ENCODE measurements around the gene FBXO5. TPM values are rescaled to one million over a fixed set of nuclear protein-coding genes. Genes with fewer than 3 reads are reported as not detected.

The FBXO5 gene
- total and polyA plus RNA-seq, 9 of the 15 experiments (the other 6 are each of a cell fraction or from before 2014, with no cell fraction given) = 17.8 to 89.3 (median 62.9) TPM

DNA sequence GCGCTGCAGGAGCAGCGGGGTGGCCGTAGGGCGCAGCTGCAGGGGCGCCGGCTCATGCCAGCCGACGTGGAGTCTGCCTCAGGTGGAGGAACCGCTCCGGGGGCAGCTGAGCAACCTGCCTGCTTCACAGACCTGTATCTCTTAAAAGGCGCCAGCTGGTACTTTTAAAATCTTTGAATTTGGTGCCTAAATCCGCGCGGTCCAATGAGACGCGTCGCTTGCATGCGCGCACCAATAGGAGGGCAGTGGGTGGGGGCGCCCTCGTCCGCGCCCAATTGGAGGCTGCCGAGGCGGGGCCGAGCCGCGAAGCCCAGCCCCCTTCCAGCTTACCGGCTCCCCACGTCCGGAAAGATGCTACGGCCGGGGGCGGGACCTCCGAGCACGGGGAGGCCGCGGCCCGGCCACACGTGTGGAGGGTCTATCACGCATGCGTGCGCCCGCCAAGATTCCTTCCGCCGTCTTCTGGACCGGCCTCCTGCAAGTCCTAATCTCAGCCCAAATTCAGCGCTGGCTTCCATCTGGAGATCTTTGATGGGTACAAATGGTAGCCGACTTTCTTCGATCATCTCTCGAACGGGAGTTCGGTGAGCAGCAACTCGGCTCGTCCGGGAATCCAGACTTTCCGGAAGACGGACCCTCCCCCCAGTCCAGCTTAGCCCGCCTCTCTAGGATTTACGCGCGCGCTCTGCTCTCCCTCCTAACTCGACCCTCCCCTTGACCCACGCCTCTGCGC is at the start of gene FBXO5 (continued):
- TF ChIP-seq NCOA2 (IDR thresholded peaks at IDR 0.05; ENCODE audit: partially characterized antibody in 2 of 2) = no peak
- no peak for TF ChIP-seq XRCC4 (IDR thresholded peaks at IDR 0.05; ENCODE audit: extremely low read depth, insufficient read depth, insufficient read length)
- TF ChIP-seq TCF7L2 (IDR thresholded peaks at IDR 0.05; ENCODE audit: low read depth, low read length) = no peak
- TF ChIP-seq, protein P1, sequence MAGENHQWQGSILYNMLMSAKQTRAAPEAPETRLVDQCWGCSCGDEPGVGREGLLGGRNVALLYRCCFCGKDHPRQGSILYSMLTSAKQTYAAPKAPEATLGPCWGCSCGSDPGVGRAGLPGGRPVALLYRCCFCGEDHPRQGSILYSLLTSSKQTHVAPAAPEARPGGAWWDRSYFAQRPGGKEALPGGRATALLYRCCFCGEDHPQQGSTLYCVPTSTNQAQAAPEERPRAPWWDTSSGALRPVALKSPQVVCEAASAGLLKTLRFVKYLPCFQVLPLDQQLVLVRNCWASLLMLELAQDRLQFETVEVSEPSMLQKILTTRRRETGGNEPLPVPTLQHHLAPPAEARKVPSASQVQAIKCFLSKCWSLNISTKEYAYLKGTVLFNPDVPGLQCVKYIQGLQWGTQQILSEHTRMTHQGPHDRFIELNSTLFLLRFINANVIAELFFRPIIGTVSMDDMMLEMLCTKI (IDR thresholded peaks at IDR 0.05; ENCODE audit: partially characterized antibody) = no peak
- TF ChIP-seq MTF1 (CRISPR knock-in tag; IDR thresholded peaks at IDR 0.05; ENCODE audit: borderline replicate concordance) = no peak
- TF ChIP-seq, protein P2, sequence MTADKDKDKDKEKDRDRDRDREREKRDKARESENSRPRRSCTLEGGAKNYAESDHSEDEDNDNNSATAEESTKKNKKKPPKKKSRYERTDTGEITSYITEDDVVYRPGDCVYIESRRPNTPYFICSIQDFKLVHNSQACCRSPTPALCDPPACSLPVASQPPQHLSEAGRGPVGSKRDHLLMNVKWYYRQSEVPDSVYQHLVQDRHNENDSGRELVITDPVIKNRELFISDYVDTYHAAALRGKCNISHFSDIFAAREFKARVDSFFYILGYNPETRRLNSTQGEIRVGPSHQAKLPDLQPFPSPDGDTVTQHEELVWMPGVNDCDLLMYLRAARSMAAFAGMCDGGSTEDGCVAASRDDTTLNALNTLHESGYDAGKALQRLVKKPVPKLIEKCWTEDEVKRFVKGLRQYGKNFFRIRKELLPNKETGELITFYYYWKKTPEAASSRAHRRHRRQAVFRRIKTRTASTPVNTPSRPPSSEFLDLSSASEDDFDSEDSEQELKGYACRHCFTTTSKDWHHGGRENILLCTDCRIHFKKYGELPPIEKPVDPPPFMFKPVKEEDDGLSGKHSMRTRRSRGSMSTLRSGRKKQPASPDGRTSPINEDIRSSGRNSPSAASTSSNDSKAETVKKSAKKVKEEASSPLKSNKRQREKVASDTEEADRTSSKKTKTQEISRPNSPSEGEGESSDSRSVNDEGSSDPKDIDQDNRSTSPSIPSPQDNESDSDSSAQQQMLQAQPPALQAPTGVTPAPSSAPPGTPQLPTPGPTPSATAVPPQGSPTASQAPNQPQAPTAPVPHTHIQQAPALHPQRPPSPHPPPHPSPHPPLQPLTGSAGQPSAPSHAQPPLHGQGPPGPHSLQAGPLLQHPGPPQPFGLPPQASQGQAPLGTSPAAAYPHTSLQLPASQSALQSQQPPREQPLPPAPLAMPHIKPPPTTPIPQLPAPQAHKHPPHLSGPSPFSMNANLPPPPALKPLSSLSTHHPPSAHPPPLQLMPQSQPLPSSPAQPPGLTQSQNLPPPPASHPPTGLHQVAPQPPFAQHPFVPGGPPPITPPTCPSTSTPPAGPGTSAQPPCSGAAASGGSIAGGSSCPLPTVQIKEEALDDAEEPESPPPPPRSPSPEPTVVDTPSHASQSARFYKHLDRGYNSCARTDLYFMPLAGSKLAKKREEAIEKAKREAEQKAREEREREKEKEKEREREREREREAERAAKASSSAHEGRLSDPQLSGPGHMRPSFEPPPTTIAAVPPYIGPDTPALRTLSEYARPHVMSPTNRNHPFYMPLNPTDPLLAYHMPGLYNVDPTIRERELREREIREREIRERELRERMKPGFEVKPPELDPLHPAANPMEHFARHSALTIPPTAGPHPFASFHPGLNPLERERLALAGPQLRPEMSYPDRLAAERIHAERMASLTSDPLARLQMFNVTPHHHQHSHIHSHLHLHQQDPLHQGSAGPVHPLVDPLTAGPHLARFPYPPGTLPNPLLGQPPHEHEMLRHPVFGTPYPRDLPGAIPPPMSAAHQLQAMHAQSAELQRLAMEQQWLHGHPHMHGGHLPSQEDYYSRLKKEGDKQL (CRISPR knock-in tag; IDR thresholded peaks at IDR 0.05; ENCODE audit: borderline replicate concordance) = no peak
- TF ChIP-seq, protein P3, sequence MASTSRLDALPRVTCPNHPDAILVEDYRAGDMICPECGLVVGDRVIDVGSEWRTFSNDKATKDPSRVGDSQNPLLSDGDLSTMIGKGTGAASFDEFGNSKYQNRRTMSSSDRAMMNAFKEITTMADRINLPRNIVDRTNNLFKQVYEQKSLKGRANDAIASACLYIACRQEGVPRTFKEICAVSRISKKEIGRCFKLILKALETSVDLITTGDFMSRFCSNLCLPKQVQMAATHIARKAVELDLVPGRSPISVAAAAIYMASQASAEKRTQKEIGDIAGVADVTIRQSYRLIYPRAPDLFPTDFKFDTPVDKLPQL (IDR thresholded peaks at IDR 0.05; ENCODE audit: extremely low read depth, insufficient read length) = peak; percentile 44
- TF ChIP-seq EWSR1 (IDR thresholded peaks at IDR 0.05; ENCODE audit: borderline replicate concordance, low read depth, partially characterized antibody) = no peak
- peak; percentile 58 for TF ChIP-seq HMGN3 (IDR thresholded peaks at IDR 0.05; ENCODE audit: borderline replicate concordance, extremely low read depth, insufficient read length, low read depth, low read length)
- TF ChIP-seq ZNF24 (IDR thresholded peaks at IDR 0.05) = 0 out of 2 replicates have a peak, but pooled peaks have one; percentile 15
- TF ChIP-seq ZNF143 (CRISPR knock-in tag; IDR thresholded peaks at IDR 0.05) = no peak
- TF ChIP-seq PTBP1 (IDR thresholded peaks at IDR 0.05; ENCODE audit: low read depth, low read length) = no peak
- no peak for TF ChIP-seq TARDBP (IDR thresholded peaks at IDR 0.05)
- TF ChIP-seq PPARD (CRISPR knock-in tag; IDR thresholded peaks at IDR 0.05) = no peak
- TF ChIP-seq, protein P4, sequence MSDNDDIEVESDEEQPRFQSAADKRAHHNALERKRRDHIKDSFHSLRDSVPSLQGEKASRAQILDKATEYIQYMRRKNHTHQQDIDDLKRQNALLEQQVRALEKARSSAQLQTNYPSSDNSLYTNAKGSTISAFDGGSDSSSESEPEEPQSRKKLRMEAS (CRISPR knock-in tag; IDR thresholded peaks at IDR 0.05) = peak; percentile 94
- TF ChIP-seq, protein P5, sequence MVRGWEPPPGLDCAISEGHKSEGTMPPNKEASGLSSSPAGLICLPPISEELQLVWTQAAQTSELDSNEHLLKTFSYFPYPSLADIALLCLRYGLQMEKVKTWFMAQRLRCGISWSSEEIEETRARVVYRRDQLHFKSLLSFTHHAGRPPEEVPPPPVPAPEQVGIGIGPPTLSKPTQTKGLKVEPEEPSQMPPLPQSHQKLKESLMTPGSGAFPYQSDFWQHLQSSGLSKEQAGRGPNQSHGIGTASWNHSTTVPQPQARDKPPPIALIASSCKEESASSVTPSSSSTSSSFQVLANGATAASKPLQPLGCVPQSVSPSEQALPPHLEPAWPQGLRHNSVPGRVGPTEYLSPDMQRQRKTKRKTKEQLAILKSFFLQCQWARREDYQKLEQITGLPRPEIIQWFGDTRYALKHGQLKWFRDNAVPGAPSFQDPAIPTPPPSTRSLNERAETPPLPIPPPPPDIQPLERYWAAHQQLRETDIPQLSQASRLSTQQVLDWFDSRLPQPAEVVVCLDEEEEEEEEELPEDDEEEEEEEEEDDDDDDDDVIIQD (CRISPR knock-in tag; IDR thresholded peaks at IDR 0.05) = no peak
- TF ChIP-seq HNRNPH1 (optimal IDR thresholded peaks at IDR 0.05; ENCODE audit: low read depth, low read length) = no peak
- TF ChIP-seq FOSL1 (tag; conservative IDR thresholded peaks at IDR 0.05) = no peak
- no peak for TF ChIP-seq ZC3H8 (IDR thresholded peaks at IDR 0.05)
